DMS 273 treated with DMSO at 0.1 percent for 48 hours (cell line): ENCODE data around the gene SECTM1.

Experiments
- DNase-seq: peaks from one replicate; lab custom pipeline; 2025; lab: John Stamatoyannopoulos, UW

The SECTM1 gene

DNA sequence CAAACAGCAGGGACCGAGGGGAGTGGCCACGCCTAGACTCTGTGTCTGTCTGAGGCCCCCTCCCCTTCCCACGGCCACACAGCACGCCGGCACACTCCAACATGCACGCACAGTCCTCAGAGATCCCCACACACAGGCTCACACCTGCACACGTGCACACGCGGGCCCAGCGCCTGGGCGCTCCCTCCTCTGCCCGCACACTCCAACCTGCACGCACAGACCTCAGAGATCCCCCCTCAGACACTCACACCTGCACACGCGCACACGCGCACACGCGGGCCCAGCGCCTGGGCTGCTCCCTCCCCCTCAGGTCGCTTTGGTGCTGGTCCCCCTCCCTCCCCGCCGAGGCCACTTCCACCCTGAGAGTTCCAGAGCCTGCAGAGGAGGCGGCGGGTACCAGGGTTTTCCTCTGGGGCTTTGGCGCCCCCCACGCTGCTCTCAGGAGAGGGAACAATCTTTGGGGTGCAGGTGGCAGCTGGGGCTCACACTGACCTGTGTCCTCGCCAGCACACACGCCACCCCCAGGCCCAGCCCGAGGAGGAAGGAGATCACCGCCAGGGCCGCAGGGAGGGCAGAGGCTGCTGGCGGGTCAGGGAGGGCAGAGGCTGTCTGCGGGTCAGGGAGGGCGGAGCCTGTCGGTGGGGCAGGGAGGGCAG is 17.7 kb downstream of the SECTM1 start:
- DNase-seq: no peak

- DNase-seq: no peak
These were observed 18.6 kb downstream of the SECTM1 start for GRCh38 chr17:82314727-82315605.

DNA sequence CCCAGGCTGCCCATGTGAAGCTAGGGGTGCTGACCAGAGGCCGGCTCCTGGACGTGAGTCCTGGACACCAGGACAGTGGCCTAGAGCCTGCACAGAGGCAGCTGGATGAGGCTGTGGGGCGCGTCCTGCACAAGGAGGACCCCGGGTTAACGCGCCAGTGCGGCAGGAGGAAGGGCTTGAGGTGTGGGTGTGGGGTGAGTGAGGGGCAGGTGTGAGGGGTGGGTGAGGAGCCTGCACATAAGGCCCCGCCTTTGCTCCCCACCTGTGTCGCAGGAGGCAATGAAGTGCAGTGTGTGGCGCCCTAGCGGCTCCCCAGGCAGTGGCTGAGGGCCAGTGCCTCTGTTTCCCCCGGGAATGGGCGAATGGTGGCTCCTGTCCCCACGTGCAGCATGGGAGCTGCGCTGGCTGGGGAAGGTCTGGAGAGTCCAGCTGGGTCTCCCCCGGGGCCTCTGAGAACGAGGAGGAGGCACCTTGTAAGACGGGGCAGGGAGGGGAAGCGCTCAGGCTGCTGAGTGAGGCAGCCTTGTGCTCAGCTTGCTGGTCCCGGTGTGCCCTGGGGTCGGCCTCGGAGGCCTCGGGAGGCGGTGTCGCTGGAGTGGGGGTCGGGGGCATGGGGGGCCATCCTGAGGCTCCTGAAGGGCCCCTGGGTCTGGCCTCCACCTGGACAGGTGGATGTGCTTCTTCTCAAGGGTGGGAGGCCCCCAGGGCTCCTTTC is 19.4 kb downstream of the SECTM1 start:
- DNase-seq: no peak

DNA sequence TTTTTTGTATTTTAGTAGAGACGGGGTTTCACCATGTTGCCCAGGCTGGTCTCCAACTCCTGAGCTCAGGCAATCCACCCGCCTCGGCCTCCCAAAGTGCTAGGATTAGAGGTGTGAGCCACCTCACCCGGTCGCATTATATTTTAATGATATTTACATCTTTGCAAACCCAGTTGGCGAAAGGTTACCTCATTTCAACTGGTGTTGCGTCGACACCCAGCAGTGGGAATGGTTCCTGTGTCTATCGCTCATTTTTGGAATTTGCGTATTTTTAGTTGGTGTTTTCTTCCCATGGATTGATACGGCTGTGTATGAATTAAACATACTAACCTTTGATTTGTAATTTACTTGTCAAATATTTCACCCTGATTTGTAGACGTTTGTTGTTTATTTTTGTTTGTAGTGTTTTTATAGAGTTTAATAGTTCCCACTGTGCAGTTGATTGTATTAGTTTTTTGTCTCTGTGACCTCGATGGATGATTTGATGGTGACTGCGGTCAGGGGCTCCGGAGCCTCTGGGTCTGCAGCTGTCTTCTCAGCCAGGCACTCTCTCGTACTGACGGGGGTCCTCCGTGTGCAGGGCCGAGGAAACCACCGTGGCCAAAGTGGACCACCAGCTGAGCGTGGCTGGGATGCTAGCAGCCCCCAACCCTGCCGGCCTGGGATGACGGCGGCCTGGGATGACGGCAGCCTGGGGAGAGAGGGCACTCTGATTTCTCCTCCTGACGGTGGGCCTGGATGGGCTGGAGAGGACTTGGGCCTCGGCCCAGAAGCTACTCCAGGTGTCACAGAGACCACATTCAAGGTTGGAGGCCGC is 20.2 kb downstream of the SECTM1 start:
- no peak for DNase-seq

DNA sequence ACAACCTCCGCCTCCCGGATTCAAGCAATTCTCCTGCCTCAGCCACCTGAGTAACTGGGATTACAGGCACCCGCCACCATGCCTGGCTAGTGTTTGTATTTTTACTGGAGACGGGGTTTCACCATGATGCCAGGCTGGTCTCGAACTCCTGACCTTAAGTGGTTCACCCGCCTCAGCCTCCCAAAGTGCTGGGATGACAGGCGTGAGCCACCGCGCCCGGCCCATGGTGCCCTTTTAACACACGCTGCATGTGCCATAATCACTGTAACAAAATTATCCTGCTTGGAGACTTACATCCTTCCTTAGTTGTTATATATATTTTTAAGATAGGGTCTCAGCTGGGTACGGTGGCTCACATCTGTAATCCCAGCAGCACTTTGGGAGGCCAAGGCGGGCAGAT is 21.6 kb downstream of the SECTM1 start:
- DNase-seq: no peak

- DNase-seq: no peak
These were observed 22.7 kb downstream of the SECTM1 start for GRCh38 chr17:82310877-82311276.

DNA sequence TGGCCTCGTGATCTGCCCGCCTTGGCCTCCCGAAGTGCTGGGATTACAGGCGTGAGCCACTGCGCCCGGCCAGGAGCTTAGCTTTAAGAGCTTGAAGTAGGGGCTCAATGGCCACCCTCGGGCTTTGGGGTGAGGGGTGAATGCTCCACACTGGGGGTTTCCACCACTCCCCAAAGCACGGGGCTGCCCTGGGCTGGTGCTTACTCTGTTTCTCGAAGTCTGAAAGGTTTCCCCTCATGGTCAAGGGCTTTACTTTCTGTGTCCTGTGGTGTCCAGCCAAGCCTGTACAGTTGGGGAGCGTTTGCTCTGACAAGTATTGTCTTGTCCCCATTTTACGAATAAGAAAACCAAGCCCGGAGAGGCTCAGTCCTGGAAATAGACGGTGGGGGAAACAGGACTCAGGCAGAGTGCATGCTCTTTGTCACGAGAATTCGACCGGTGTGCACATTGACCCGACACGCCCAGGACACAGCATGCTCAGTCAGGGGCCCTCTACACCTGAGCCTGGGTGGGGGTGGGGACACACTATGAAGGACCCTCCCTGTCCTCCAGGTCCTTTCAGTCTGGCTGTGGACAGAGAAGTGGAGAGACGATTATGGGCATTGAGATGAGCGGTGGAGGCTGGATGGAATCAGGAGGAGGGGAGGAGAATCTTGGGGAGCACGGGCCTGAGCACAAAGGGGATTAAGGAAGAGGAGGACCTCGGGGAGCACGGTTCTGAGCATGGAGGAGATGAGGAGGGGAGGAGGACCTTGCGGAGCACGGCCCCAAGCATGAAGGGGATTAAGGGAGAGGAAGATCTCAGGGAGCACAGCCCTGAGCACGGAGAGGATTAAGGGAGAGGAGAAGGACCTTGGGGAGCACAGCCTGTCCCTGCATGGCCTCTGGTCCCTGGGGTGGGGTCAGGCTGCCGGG is 23.7 kb downstream of the SECTM1 start:
- DNase-seq: no peak

GRCh38 chr17:82305727-82306300 is 27.8 kb downstream of the SECTM1 start:
- DNase-seq: no peak

- no peak for DNase-seq
These were observed 28.5 kb downstream of the SECTM1 start for GRCh38 chr17:82304826-82305726.

DNA sequence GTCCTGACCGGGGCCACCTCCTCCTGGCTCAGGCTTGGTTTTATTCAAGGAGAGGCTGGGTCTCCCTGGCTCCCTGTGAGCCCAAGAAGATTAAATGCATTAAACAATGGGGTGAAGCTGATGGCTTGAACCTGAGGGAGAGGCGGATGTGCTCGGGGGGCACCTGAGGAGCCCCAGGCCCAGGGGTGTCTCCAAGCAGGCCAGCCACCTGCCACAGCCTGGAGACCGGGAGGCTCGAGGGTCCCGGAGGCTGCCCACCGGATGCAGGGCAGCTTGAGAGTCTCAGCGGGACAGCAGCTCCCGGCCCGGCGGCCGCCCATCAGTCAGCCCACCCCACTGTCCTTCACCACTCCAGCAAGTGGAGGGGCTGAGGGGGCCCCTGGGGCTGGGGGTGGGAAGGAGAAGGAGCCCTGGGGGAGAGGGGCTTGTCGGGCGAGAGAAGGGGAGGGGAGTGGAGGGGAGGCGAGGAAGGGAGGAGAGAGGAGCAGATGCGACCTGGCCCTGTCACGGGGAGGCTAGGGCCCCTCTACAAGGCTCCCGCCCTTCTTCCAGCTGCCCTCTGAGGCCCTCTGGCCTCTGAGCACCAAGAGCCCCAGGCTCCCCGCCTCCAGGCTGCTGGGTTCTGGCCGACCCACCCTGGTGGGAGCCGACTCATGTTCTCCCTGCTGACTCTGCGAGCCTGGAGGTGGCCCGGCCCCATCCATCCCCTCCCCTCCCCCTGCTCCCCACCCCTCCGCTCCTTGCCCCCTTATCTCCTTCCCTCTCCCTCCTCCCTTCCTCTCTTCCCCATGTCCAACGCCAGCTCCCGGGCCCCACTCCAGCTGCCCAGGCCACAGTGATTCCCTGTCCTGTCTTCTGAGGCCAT is 29.4 kb downstream of the SECTM1 start:
- no peak for DNase-seq

DNA sequence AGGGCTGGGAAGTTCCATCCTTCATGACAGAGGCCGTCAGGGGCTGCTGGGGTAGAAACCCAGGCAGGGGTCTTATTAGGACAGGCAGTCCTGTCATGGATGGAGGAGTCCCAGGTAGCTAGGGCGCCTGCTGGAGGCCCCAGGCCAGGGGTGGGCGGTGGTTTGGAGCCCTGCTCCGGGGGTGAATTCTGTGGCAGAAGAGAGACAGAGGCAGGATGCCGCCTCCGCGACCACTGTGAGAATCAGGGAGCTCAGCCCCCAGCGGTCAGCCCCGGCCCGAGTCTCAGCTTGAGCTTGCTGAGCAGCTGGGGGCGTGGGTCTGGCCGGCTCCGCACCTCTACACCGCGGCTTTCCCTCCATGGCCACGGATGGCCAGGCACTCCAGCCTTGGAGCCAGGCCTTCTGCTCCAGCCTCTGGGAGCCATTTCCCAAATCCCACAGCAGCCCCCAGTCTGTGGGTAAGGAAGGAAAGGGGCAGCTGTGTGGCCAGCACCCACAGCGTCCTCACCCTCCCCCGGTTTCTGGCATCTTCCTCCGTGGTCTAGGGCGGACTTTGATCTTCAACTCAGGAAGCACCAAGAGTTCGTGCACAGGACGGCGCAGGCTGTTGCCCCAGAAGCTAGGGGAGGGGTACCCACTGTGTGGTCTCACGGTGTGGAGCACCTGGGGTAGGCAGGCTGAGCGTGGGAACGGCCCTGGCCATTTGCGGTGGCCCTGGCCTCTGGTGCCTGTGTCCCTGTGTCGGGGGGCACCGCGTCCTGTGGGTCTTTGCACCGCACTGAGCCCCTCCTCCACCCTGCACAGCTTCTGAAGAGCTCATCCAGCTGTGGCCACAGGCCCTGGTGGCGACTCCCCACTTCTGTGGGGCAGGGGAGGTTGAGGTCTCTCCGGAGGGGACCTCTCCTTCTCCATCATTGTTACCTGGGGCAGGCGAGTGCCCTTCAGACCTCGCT is 30.3 kb downstream of the SECTM1 start:
- no peak for DNase-seq

DNA sequence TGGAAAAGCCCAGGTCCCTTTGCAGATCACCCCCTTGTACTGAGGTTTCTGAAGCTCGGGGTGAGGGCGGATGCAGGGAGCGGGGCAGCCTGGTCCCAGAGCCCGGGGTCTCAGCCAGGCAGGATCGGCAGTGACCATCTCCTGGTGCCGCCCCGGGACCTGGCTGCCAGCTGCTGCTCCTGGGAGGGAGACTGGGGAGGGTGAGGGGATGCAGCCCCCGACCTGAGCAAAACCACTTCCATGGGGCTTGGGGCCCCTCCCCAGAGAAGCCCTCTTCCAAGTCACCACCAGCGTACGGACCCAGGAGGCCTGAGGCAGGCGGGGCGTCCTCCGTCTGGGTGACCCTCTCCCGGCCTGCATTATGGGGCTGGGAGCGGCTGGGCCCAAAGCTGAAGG is 31.0 kb downstream of the SECTM1 start:
- no peak for DNase-seq

DNA sequence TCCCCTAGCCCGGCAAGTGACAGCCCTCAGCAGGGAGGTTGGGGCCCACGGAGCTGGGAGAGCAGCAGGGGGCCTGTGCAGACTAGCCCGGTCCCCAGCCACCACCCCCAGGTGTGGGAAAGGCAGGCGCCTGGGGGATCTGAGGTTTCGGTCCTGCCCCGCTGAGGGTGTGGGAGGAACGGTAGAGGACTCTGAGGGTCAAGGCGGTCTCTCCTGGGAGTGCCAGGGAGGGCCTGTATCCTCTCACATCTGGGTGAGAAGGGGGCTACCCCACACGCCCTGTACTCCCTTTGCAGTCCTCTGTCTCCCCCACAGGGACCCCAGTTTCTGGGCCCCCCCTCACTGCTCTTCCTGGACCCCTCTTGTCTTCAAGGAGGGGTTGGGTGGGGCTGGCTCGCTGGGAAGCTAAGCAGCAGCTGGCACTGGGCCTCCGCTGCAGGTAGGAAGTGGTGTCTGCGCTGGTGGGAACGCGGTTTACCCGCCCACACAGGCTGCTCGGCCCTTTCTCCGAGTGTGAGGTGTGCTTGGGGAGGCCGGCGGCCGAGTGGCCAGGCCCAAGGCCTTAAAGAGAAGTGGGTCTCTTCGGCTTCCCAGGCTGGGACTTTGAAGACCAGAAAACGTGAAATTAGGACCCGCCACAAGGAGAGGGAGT is 31.5 kb downstream of the SECTM1 start:
- DNase-seq: no peak

GRCh38 chr17:82301300-82301915 is 32.2 kb downstream of the SECTM1 start:
- no peak for DNase-seq

DNA sequence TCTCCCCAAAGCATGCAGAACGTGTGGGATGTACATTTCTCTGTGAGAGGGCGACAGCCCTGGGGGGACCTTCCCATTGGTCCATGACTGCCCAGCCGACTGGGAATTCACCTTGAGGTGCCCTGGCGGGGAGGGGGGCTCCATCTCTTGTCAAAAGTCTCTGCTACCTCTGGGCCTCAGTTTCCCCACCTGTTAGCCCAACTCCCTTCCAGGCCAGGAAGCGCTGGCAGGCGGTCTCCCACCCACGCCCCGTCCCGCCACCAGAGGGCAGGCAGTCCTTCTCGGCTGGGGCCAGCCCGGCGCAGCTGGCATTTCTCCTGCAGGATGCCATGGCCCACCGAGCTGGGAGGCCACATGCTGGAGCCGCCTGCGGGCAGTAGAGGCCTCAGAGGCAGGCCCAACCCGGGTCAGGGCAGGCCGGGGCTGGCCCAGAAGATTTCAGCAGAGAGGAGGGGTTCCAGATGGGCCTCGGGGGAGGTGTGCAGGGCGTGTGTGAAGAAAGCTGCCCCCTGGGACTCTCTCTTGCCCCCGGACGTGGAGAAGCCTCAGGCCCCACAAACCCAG is 32.8 kb downstream of the SECTM1 start:
- peak; percentile 19 for DNase-seq

- DNase-seq: no peak
These were observed 33.3 kb downstream of the SECTM1 start for GRCh38 chr17:82300228-82300627.
